K562 (cell line): ENCODE measurements around the gene SLC17A2. TPM values are rescaled to one million over a fixed set of nuclear protein-coding genes. Genes with fewer than 3 reads are reported as not detected.

Source experiments
- ESRRA ChIP-seq: fragments of 450-650 bp; IDR thresholded peaks from 2 replicates; pipeline ENCODE4 v1.6.1; 2014; ENCODE audit warnings: low read depth, mild to moderate bottlenecking, moderate library complexity, borderline replicate concordance
- ESRRB ChIP-seq: fragments of 250-450 bp; sonication (Bioruptor Pico); IDR thresholded peaks from 2 replicates; pipeline ENCODE4 v1.5.0; 2020; ENCODE audit warnings: mild to moderate bottlenecking, moderate library complexity, borderline replicate concordance
- POLR2G ChIP-seq: fragments of 200-400 bp; formaldehyde crosslinking; IDR thresholded peaks from 2 replicates; pipeline ENCODE4 v1.6.1; 2017; ENCODE audit warnings: low read depth, mild to moderate bottlenecking, antibody characterized with exemption, low read length, moderate library complexity
- TCF3 ChIP-seq: sonication (generic); formaldehyde crosslinking; IDR thresholded peaks from 2 replicates; pipeline ENCODE4 v1.4.0; 2020; ENCODE audit warnings: mild to moderate bottlenecking, missing genetic modification reagents
- THRAP3 ChIP-seq: fragments of 450-650 bp; IDR thresholded peaks from 2 replicates; pipeline ENCODE4 v1.6.1; 2016; ENCODE audit warnings: mild to moderate bottlenecking, inconsistent platforms, borderline replicate concordance
- U2AF2 ChIP-seq: fragments of 200-400 bp; formaldehyde crosslinking; optimal IDR thresholded peaks from 2 replicates; pipeline ENCODE3; 2017; ENCODE audit warnings: low read depth, mild to moderate bottlenecking, low read length
- polyA plus RNA-seq, 8 experiments: library from polyadenylated mRNA; depleted of rRNA in 4 of 8; stranded (reverse) in 5 of 8; unstranded in 3 of 8; fragments of >200 nt; fragmentation: Nextera tagmentation in 2 of 8; fragmentation: Illumina TruSeq in 1 of 8; extraction: Ambion mirVana in 2 of 8; extraction: Trizol in 1 of 8; gene quantifications; 2 replicates each; pipeline versions ENCODE4 v1.2.1 to v1.2.3, GENCODE V29; 2011 to 2014; ENCODE audit warnings: inconsistent platforms in 1 of 8, missing spikeins in 1 of 8
- total RNA-seq, 7 experiments: library from RNA; depleted of rRNA in 6 of 7; stranded (reverse); fragments of >200 nt in 6 of 7; fragmentation: Illumina TruSeq in 2 of 7; extraction: Trizol in 2 of 7; gene quantifications; 2 replicates each; pipeline versions ENCODE4 v1.2.1 to v1.2.3, GENCODE V29; 2011 to 2021; ENCODE audit warnings: low replicate concordance in 1 of 7
- TF ChIP-seq, protein P1 (sequence below): fragments of 250-450 bp; sonication (Bioruptor Pico); IDR thresholded peaks from 2 replicates; pipeline ENCODE4 v1.4.0; 2020

Gene SLC17A2
- total and polyA plus RNA-seq, 9 of the 15 experiments (the other 6 are each of a cell fraction or from before 2014, with no cell fraction given): not detected

DNA sequence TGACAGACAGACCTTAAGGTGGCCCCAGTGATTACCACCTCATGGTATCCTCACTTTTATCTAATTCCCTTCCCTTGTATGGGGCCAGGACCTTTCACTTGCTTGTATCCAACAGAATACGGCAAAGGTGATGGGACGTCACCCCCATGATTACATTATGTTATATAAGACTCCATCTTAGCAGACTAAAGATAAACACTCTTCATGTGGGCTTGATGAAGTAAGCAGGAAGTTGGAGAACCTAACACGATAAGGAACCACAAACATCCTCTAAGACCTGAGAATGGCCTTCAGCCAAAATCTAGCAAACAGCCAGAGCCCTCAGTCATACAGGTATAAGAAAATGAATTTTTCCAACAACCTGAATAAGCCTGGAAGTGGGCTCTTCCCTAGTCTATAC is 64.5 kb downstream of the SLC17A2 start (continued):
- TF ChIP-seq, protein P1, sequence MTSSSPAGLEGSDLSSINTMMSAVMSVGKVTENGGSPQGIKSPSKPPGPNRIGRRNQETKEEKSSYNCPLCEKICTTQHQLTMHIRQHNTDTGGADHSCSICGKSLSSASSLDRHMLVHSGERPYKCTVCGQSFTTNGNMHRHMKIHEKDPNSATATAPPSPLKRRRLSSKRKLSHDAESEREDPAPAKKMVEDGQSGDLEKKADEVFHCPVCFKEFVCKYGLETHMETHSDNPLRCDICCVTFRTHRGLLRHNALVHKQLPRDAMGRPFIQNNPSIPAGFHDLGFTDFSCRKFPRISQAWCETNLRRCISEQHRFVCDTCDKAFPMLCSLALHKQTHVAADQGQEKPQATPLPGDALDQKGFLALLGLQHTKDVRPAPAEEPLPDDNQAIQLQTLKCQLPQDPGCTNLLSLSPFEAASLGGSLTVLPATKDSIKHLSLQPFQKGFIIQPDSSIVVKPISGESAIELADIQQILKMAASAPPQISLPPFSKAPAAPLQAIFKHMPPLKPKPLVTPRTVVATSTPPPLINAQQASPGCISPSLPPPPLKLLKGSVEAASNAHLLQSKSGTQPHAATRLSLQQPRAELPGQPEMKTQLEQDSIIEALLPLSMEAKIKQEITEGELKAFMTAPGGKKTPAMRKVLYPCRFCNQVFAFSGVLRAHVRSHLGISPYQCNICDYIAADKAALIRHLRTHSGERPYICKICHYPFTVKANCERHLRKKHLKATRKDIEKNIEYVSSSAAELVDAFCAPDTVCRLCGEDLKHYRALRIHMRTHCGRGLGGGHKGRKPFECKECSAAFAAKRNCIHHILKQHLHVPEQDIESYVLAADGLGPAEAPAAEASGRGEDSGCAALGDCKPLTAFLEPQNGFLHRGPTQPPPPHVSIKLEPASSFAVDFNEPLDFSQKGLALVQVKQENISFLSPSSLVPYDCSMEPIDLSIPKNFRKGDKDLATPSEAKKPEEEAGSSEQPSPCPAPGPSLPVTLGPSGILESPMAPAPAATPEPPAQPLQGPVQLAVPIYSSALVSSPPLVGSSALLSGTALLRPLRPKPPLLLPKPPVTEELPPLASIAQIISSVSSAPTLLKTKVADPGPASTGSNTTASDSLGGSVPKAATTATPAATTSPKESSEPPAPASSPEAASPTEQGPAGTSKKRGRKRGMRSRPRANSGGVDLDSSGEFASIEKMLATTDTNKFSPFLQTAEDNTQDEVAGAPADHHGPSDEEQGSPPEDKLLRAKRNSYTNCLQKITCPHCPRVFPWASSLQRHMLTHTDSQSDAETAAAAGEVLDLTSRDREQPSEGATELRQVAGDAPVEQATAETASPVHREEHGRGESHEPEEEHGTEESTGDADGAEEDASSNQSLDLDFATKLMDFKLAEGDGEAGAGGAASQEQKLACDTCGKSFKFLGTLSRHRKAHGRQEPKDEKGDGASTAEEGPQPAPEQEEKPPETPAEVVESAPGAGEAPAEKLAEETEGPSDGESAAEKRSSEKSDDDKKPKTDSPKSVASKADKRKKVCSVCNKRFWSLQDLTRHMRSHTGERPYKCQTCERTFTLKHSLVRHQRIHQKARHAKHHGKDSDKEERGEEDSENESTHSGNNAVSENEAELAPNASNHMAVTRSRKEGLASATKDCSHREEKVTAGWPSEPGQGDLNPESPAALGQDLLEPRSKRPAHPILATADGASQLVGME: no peak
- TF ChIP-seq U2AF2 (no peak), POLR2G (no peak), TCF3 (0 out of 2 replicates have a peak, but pooled peaks have one; percentile 46), ESRRB (CRISPR knock-in tag) (no peak), THRAP3 (no peak), ESRRA (peak; percentile 77; the same call in 1 of the 2 replicates)
- TF ChIP-seq, all 486 proteins: peak for 44
